GM19328 (cell line): ENCODE measurements around the gene FRAT1.
A peak's percentile ranks its signal among the peaks of the same experiment; 100 is the strongest.
"Not testable (repeated sequence)": the region's sequence is repeated elsewhere in the genome, so short reads cannot be mapped to it uniquely, and the experiment has no call there.

Experiments used
- ATAC-seq: cut with Tn5 transposase; IDR thresholded peaks from one replicate; pipeline ENCODE4 v1.9.1; 2021; ENCODE audit warnings: mild to moderate bottlenecking, moderate library complexity; ENCODE audit not compliant: unreplicated experiment

FRAT1 gene

DNA sequence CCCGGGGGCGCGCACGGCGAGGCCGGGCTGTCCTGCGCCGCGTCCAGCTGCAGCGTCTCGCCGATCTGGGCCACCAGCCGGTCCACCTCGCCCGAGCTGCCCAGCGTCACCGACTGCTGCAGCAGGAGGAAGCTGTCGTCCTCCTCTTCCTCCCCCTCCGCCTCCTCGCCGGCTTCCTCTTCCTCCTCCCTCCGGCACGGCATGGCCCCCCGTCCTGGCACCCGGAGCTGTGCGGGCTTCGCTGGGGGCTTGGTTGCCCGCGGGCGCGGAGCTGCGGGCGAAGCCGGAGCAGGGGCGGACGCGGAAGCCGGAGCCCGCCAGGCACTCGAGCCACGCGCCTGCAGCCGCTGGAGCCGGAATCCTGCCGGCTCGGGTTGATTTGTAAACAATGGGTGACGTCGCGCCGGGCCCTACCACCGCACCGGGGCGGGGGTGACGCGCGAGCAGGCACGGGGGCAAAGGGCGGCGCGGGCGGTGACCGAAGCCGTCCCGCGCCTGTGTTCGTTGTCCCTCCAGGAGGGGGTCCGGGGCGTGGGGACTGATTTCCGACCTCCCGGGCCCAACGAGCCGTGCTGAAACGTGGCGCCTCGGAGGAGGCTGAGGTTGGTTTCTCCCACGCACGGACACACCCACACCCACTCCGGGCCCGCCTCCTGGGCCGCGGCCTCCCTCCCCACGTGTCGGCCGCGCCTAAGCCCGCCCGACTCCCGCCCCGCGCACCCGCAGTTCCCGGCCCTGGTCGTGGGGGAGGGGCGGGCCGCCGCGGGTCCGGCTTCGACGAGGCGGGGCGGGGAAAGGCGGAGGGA lies 15.5 kb downstream of the FRAT1 start, which contains the start of gene FRAT2:
TSS of gene FRAT2 (minus strand) at position 360 of the 806 bp plus-strand sequence. CDS start at position 203, 157 bp downstream.
- peak; percentile 82 for ATAC-seq

DNA sequence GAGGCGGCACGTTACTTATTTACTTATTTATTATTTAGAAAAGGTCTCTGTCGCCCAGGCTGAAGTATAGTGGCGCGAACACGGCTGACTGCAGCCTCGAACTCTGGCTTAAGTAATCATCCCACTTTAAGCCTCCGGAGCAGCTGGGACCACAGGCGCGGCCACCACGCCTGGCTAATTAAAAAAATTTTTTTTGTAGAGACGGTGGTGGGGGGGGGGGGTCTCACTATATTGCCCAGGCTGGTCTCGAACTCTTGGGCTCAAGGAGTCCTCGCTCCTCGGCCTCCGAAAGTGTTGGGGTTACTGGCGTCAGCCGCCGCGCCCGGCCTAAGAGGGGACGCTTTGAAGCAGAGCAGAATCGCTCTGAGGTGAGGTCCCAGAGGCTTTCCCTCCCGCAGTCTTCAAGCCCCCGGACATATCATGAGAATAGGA lies 16.1 kb downstream of the FRAT1 start:
- ATAC-seq, result no peak

DNA sequence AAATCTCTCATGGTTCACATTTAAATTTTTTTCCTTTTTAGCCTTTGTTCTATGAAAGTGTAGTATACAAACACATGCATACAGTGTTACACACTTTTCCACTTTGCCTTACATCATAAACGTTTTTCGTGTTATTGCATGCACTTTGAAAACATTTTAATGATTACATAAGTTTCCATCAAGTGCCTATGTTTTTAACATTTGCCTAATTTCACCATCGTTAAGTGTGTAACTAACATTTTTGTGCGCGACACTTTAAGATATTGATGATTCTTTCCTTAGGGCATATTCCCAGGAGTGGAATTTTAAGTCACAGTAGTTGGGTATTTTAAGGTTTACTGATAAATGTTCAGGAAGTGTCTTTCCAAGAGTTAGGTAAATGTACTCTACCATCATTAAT lies 16.9 kb downstream of the FRAT1 start:
- no peak for ATAC-seq

GRCh38 chr10:97336446-97336845 lies 17.4 kb downstream of the FRAT1 start:
- ATAC-seq, result no peak

GRCh38 chr10:97336942-97337831 lies 18.1 kb downstream of the FRAT1 start:
- ATAC-seq, result no peak

DNA sequence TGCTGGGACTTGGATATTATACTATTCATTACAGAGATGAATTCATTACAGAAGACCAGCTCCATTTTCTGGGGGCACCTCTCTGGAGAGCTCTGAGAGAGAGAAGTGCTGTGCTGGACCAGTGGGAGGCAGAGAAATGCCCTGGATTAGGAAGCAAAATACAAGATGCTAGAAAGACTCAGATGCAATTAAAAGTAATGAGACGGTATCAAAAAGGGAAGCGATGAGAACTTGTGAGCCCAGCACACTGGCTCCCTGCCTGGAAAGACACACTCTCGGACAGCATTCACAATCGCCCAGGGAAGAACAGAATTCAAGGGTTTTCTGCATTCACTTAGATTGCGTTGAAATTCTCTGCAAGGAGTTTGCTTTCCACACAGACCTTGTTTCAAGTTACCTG lies 19.0 kb downstream of the FRAT1 start:
- no peak for ATAC-seq

- ATAC-seq, result no peak
These were observed 22.3 kb downstream of the FRAT1 start for GRCh38 chr10:97341416-97341815.

- ATAC-seq, result not testable (repeated sequence)
These were observed 24.6 kb downstream of the FRAT1 start for GRCh38 chr10:97343664-97344063.

- no peak for ATAC-seq
These were observed 28.2 kb downstream of the FRAT1 start for GRCh38 chr10:97347317-97347716.

GRCh38 chr10:97349752-97350513 lies 30.9 kb downstream of the FRAT1 start:
- no peak for ATAC-seq

GRCh38 chr10:97353945-97354344 lies 34.9 kb downstream of the FRAT1 start:
- ATAC-seq, result no peak

- ATAC-seq, result no peak
These were observed 36.5 kb downstream of the FRAT1 start for GRCh38 chr10:97355571-97355975.

DNA sequence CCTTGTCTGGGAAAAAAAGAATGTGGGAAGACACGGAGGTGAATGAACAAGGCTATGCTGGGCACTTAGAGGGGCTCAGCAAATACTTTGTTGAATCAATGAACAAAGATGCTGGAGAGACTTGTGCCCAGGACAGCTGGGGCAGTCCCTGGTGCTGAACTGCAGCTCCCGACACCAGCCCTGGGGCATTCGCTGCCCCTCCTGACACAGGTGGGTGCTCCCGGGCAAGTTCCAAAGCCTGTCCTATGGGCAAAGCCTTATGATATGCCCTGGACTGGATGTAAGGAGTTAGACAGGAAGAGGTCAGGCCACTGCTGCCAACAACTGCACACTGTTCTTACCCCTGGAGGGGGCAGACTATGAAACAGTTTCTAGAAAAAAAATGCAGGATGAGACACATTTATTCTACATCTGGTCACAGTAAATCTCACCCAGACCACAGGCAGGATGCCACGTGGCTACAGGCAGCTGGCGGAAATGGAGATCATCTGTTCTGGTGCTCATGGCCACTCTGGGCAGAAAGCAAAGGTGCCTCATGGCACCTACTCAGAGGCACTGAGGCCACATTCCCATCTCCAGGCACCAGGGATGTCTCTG lies 37.3 kb downstream of the FRAT1 start:
- no peak for ATAC-seq

DNA sequence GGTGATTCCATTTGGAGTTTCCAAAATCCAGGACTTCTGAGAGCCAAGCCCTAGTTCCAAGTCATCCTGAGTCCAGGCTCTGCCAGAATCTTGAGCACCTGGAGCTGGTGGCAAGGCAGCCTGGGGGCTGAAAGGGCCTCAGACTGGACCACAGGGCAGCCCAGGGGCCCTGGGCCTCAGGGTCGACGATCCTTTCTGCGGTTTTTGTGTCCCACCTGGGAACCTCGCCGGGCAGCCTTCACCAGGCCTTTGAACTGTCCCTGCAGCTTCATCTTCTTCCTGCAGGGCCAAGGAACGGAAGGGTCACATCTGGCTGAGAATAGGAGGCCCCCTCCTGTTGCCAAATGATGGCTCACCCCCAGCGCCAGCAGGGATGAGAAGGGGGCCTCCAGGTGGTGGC lies 37.8 kb downstream of the FRAT1 start:
- no peak for ATAC-seq

GRCh38 chr10:97358349-97358748 lies 39.3 kb downstream of the FRAT1 start:
- ATAC-seq, result no peak

- ATAC-seq, result no peak
These were observed 39.7 kb downstream of the FRAT1 start for GRCh38 chr10:97358781-97359180.

DNA sequence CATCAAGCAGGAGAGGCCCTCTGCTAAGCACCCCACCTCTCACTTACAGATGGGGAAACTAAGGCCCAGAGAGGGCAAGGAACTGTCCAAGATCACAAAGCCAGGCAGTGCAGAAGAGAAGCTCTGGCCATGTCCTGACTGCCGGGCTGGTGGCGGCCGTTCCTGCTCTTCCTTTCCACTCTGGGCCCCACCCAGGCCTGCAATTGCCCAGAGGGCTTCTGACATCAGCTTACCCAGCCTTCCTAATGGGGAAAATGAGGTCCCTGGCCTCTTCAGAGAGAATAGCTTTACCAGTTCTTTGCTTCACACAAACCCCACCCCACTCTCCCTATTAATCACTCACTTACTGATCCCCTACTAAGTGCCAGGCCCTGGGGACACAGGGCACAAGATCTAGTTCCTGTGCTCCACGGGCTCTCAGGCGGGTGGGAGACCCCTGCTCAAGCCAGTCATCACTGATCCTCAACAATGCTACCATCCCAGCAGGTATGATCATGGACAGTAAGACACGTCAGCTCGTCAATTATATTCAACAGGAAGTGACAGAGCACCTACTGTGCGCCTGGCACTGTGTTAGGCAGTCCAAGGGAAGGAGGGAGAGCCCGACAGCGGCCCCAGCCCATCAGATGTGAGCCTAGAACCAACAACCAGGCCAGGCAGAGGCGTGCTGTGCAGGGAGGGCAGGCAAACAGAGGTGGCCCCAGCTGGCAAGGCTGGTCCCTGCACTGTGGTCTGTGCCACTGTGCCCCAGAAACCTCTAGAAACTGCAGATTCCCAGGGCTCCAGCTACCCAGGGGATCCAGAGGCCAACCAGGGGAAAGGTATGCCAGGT lies 41.9 kb downstream of the FRAT1 start:
- ATAC-seq, result no peak

DNA sequence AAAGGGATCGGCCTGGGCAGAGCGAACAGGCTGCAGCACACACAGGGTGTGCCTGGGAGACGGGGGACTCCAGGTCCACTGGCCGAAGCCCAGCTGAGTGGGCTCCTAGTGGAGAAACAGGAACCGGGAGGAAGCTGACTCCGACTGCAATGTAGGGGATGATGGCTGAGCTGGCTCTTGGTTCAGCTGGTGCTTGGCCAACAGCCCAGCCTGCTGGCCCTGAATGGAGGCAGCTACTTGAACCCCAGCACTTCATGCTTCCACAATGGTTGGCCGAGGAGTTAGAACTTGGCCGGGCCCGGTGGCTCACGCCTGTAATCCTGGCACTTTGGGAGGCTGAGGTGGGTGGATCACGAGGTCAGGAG lies 42.4 kb downstream of the FRAT1 start:
- ATAC-seq, result no peak

GRCh38 chr10:97362310-97363033 lies 43.4 kb downstream of the FRAT1 start:
- no peak for ATAC-seq
